Measurements from ENCODE around the gene TSEN34.
"Not testable (repeated sequence)": the region's sequence is repeated elsewhere in the genome, so short reads cannot be mapped to it uniquely, and the experiment has no call there.

DNA sequence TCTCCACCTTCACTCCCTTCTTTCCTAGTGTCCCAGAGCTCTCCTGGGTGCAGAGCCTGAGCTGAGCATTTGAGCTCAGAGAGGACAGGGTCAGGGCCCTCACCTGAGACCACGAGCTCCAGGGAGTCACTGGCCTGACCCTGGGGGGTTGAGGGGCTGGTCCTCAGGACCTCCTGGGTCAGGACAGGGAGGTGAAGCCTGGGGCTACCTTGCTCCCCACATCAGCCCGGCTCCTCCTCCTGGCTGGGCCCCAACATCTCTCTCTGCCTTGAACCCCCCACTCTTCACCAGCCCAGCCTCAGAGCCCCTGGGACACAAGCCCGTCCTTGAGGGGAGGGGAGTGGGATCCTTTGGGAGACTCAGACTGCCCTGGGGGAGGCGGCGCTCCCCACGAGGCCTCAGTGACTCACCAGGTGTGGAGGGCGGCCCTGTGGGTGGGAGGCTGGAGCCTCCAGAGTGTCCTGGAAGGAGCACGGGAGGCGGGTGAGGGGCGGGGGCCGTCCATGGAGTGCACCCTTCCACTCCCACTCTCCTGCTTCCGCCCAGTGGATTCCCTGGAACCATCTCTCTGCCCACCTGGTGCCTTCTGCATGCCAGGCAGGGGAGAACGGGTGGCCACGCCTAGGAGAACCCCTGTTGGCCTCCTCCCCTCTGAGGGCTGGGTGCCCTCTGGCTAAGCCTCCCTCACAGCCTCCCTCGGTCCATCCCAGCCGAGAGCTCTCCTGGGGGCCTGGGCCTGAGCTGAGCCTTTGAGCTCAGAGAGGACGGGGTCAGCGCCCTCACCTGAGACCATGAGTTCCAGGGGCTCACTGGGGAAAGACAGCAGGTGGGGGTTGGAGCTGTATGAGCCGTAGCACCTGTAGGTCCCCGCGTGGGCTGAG lies 48.6 kb downstream of the TSEN34 start:
- TF ChIP-seq, protein P1, sequence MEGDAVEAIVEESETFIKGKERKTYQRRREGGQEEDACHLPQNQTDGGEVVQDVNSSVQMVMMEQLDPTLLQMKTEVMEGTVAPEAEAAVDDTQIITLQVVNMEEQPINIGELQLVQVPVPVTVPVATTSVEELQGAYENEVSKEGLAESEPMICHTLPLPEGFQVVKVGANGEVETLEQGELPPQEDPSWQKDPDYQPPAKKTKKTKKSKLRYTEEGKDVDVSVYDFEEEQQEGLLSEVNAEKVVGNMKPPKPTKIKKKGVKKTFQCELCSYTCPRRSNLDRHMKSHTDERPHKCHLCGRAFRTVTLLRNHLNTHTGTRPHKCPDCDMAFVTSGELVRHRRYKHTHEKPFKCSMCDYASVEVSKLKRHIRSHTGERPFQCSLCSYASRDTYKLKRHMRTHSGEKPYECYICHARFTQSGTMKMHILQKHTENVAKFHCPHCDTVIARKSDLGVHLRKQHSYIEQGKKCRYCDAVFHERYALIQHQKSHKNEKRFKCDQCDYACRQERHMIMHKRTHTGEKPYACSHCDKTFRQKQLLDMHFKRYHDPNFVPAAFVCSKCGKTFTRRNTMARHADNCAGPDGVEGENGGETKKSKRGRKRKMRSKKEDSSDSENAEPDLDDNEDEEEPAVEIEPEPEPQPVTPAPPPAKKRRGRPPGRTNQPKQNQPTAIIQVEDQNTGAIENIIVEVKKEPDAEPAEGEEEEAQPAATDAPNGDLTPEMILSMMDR (IDR thresholded peaks at IDR 0.05), result not testable (repeated sequence)
- TF ChIP-seq POLR2A (IDR thresholded peaks at IDR 0.05), result not testable (repeated sequence)
